H1 (cell line): ENCODE results near the gene SMIM15. TPM values are rescaled to one million over a fixed set of nuclear protein-coding genes. Genes with fewer than 3 reads are reported as not detected.
A peak's percentile ranks its signal among the peaks of the same experiment; 100 is the strongest.

Source experiments
- BACH1 ChIP-seq: IDR thresholded peaks from 2 replicates; pipeline ENCODE4 v1.6.1; 2012; ENCODE audit warnings: low read length, improper control_type of control experiment
- CBX5 ChIP-seq: fragments of 300-800, 300-1000 bp; sonication (generic); IDR thresholded peaks from 2 replicates; pipeline ENCODE4 v1.7.1; 2016; ENCODE audit warnings: antibody characterized with exemption, low read length, low read depth
- E2F6 ChIP-seq: IDR thresholded peaks from 2 replicates; pipeline ENCODE4 v1.6.1; 2012; ENCODE audit warnings: inconsistent platforms
- GABPA ChIP-seq: IDR thresholded peaks from 2 replicates; pipeline ENCODE4 v1.6.1; 2011; ENCODE audit warnings: mild to moderate bottlenecking, low read length, moderate library complexity, borderline replicate concordance; ENCODE audit not compliant: insufficient read depth
- HDAC6 ChIP-seq: IDR thresholded peaks from one replicate; pipeline ENCODE4 v1.7.1; 2012; ENCODE audit warnings: low read depth, mild to moderate bottlenecking, inconsistent platforms, low read length, moderate library complexity
- NANOG ChIP-seq: IDR thresholded peaks from 2 replicates; pipeline ENCODE4 v1.6.1; 2011; ENCODE audit warnings: low read length, low read depth, mild to moderate bottlenecking, inconsistent platforms; ENCODE audit not compliant: insufficient read depth, poor library complexity, severe bottlenecking
- POU5F1 ChIP-seq: IDR thresholded peaks from 2 replicates; pipeline ENCODE4 v1.6.1; 2011; ENCODE audit warnings: low read depth, mild to moderate bottlenecking, low read length, moderate library complexity
- RXRA ChIP-seq: IDR thresholded peaks from 2 replicates; pipeline ENCODE4 v1.6.1; 2011; ENCODE audit warnings: low read depth, mild to moderate bottlenecking, low read length, moderate library complexity; ENCODE audit not compliant: insufficient read depth
- SP1 ChIP-seq: IDR thresholded peaks from 2 replicates; pipeline ENCODE4 v1.6.1; 2011; ENCODE audit warnings: low read depth, low read length
- SRF ChIP-seq: IDR thresholded peaks from 2 replicates; pipeline ENCODE4 v1.6.1; 2011; ENCODE audit warnings: mild to moderate bottlenecking, low read depth, low read length, moderate library complexity
- polyA plus RNA-seq, 7 experiments: library from polyadenylated mRNA; depleted of rRNA in 3 of 7; stranded (reverse) in 5 of 7; unstranded in 2 of 7; fragments of >200 nt in 5 of 7; fragments of 200-250 nt in 2 of 7; gene quantifications; 1 replicate in 5 of 7; 2 replicates in 1 of 7; 4 replicates in 1 of 7; pipeline versions ENCODE4 v1.2.1 to v1.2.3, GENCODE V29; 2011 to 2013; ENCODE audit warnings: missing spikeins in 2 of 7, mixed read lengths in 2 of 7
- total RNA-seq: library from RNA; stranded (reverse); fragmentation: NEBNext Ultra II Directional; extraction: Animal tissue kit (Norgen Biotek cat#: 25700); gene quantifications from 2 replicates; pipeline ENCODE4 v1.2.1, GENCODE V29; 2021

The SMIM15 gene
- total and polyA plus RNA-seq, 2 of the 8 experiments (the other 6 are each of a cell fraction or from before 2014, with no cell fraction given) = 17.6 to 53.1 TPM

- TF ChIP-seq GABPA = peak; percentile 89; the same call in 1 of the 2 replicates
- TF ChIP-seq BACH1 = peak; percentile 59; the same call in 1 of the 2 replicates
- no peak for TF ChIP-seq HDAC6
- no peak for TF ChIP-seq SRF
- no peak for TF ChIP-seq CBX5
- TF ChIP-seq RXRA = no peak
- peak; percentile 58 for TF ChIP-seq E2F6
- TF ChIP-seq NANOG = no peak
- TF ChIP-seq SP1 = no peak
- TF ChIP-seq POU5F1 = no peak
Observed at GRCh38 chr5:61162010-61162831, at the start of gene SMIM15 (continued).
